ENCODE measurements around the gene SLC2A4RG.

- TF ChIP-seq GATA2 (IDR thresholded peaks at IDR 0.05; ENCODE audit: low read depth, low read length) (no peak), GATA3 (IDR thresholded peaks at IDR 0.05; ENCODE audit: low read depth, low read length) (no peak)
Measured at GRCh38 chr20:63747622-63748069, 8.1 kb downstream of the SLC2A4RG start.
